OCI-LY7 (cell line): Measurements from ENCODE around the gene RPLP2. TPM values are rescaled to one million over a fixed set of nuclear protein-coding genes. Genes with fewer than 3 reads are reported as not detected.

Experiments
- BruUV-seq: library from RNA; stranded (reverse); fragments of 400-500 nt; replicated peaks from 2 replicates; lab custom pipeline; 2021; lab: Mats Ljungman, UMichigan
- CTCF ChIA-PET: fragments of 300-600 bp; sonication (Branson Sonifier 250); formaldehyde crosslinking; loops from one replicate; lab custom pipeline; 2022; ENCODE audit warnings: antibody characterized with exemption; ENCODE audit not compliant: unreplicated experiment; lab: Charles Lee
- POLR2A ChIA-PET: fragments of 300-600 bp; sonication (Branson Sonifier 250); formaldehyde crosslinking; loops from one replicate; lab custom pipeline; 2022; ENCODE audit warnings: antibody characterized with exemption; lab: Charles Lee
- DNase-seq: peaks from one replicate; pipeline ENCODE4 v3.0.0-alpha.2; 2015; ENCODE audit warnings: low spot score
- H2AFZ ChIP-seq: fragments of 200-600 bp; sonication (generic), shearing (Covaris generic); 2 replicates; pipeline ENCODE4 v1.6.1; 2014; ENCODE audit warnings: mild to moderate bottlenecking, antibody characterized with exemption, low read length, moderate library complexity
- H3K27ac ChIP-seq: fragments of 200-600 bp; sonication (generic); 2 replicates; pipeline ENCODE4 v1.5.1; 2014; ENCODE audit warnings: mixed run types, low read depth, mild to moderate bottlenecking, moderate library complexity, low read length, inconsistent platforms; ENCODE audit not compliant: poor library complexity, severe bottlenecking
- H3K36me3 ChIP-seq: fragments of 200-600 bp; sonication (generic); 2 replicates; pipeline ENCODE4 v1.6.1; 2014; ENCODE audit warnings: mild to moderate bottlenecking, antibody characterized with exemption, low read length, moderate library complexity, mixed read lengths; ENCODE audit not compliant: insufficient read depth
- H3K4me1 ChIP-seq: fragments of 200-600 bp; sonication (generic); 2 replicates; pipeline ENCODE4 v1.5.1; 2014; ENCODE audit warnings: mild to moderate bottlenecking, low read length; ENCODE audit not compliant: insufficient read depth, poor library complexity, severe bottlenecking
- H3K4me2 ChIP-seq: fragments of 200-600 bp; sonication (generic); 2 replicates; pipeline ENCODE4 v1.6.1; 2014; ENCODE audit warnings: mild to moderate bottlenecking, low read length
- H3K4me3 ChIP-seq: fragments of 200-600 bp; sonication (generic); 2 replicates; pipeline ENCODE4 v1.5.1; 2014; ENCODE audit warnings: mild to moderate bottlenecking, low read depth, low read length; ENCODE audit not compliant: poor library complexity, severe bottlenecking
- H3K79me2 ChIP-seq: fragments of 200-600 bp; sonication (generic); 2 replicates; pipeline ENCODE4 v1.6.1; 2016; ENCODE audit warnings: low read depth, mild to moderate bottlenecking, low read length, moderate library complexity, mixed read lengths; ENCODE audit not compliant: insufficient read depth
- H3K9me2 ChIP-seq: fragments of 200-600 bp; sonication (generic); 2 replicates; pipeline ENCODE4 v1.6.1; 2016; ENCODE audit warnings: mild to moderate bottlenecking, low read length, mixed read lengths; ENCODE audit not compliant: insufficient read depth
- H3K9me3 ChIP-seq: fragments of 200-600 bp; sonication (generic); 2 replicates; pipeline ENCODE4 v1.6.1; 2014; ENCODE audit warnings: mild to moderate bottlenecking, mixed run types, low read length, mixed read lengths
- H4K20me1 ChIP-seq: fragments of 200-600 bp; sonication (generic); 2 replicates; pipeline ENCODE4 v1.6.1; 2014; ENCODE audit warnings: mild to moderate bottlenecking, antibody characterized with exemption, low read length, moderate library complexity, mixed read lengths; ENCODE audit not compliant: insufficient read depth
- CTCF ChIP-seq: fragments of 200-600 bp; sonication (generic); conservative IDR thresholded peaks from 2 replicates; pipeline ENCODE4 v1.5.1; 2014; ENCODE audit warnings: mild to moderate bottlenecking, antibody characterized with exemption, low read length, moderate library complexity, mixed read lengths
- EZH2phosphoT487 ChIP-seq: fragments of 200-600 bp; sonication (generic); IDR thresholded peaks from 2 replicates; pipeline ENCODE4 v1.6.1; 2018; ENCODE audit warnings: low read depth, borderline replicate concordance, mild to moderate bottlenecking, mixed run types, antibody characterized with exemption, low read length, moderate library complexity, mixed read lengths
- intact Hi-C: fragments of 100-400 bp; cut with micrococcal nuclease; formaldehyde crosslinking; loops from one replicate; pipeline ENCODE4 v1.10.0; 2022; ENCODE audit not compliant: unreplicated experiment
- total RNA-seq, 2 experiments: library from RNA; depleted of rRNA in 1 of 2; stranded (reverse); fragments of >200 nt in 1 of 2; shearing (Covaris generic) in 1 of 2; gene quantifications; 2 replicates each; pipeline ENCODE4 v1.2.3, GENCODE V29; 2014 to 2022

The RPLP2 gene
- total RNA-seq, 2 experiments from 2014 or later: 1,564 to 3,147 TPM

- Histone ChIP-seq H3K27ac (peak within 1 kb of the TSS; percentile 75), H3K36me3 (peaks cover 39% of the 10 kb centered on the region; the same call in 1 of the 2 replicates), H3K79me2 (peaks cover 8% of the 10 kb centered on the region; the same call in 1 of the 2 replicates), H3K4me3 (peak within 1 kb of the TSS; percentile 93), H3K4me1 (peaks cover 20% of the 10 kb centered on the region), H3K4me2 (peak within 1 kb of the TSS; percentile 98), H3K9me3 (no peaks in the 10 kb centered on the region), H3K9me2 (no peaks in the 10 kb centered on the region), H2AFZ (peak within 1 kb of the TSS; percentile 51; the same call in 1 of the 2 replicates), H4K20me1 (no peaks in the 10 kb centered on the region)
- peak; percentile 88 for DNase-seq
- TF ChIP-seq EZH2phosphoT487: no peak
- peak; percentile 73 for TF ChIP-seq CTCF
- no TSS peak for BruUV-seq
- POLR2A ChIA-PET: no interaction called here
- intact Hi-C loops: loop anchor here (5.0 kb wide), 2 partner anchors 51 to 231 kb away; partner anchors contain the start of gene TALDO1
- CTCF ChIA-PET: no interaction called here
These were observed 11.6 kb upstream of the RPLP2 start, which contains the start of gene SLC25A22 for GRCh38 chr11:798093-798713. Gene SLC25A22, minus strand, starts transcription at chr11:798281. Its CDS starts 3,275 bp downstream, at chr11:795006.

- H2AFZ ChIP-seq: no peak overlapping the region
- no peaks in the 10 kb centered on the region for H3K9me3 ChIP-seq
- ChIA-PET CTCF (no interaction called here), POLR2A (interaction anchor here (0.6 kb wide), 1 partner anchor 10 kb away, joined by 6 read pairs; no protein-coding TSS in a partner anchor)
- BruUV-seq: no TSS peak
- no peaks in the 10 kb centered on the region for H3K9me2 ChIP-seq
- H3K4me1 ChIP-seq: peaks cover 32% of the 10 kb centered on the region
- no peak for DNase-seq
- no peak overlapping the region for H3K4me2 ChIP-seq
- no peak overlapping the region for H3K4me3 ChIP-seq
- intact Hi-C loops: loop anchor here (5.0 kb wide), 2 partner anchors 52 to 232 kb away; partner anchors contain the start of gene TALDO1
- H3K36me3 ChIP-seq: peaks cover 31% of the 10 kb centered on the region; the same call in 1 of the 2 replicates
- peaks cover 8% of the 10 kb centered on the region; the same call in 1 of the 2 replicates for H3K79me2 ChIP-seq
- no peak overlapping the region for H3K27ac ChIP-seq
- H4K20me1 ChIP-seq: no peaks in the 10 kb centered on the region
- TF ChIP-seq CTCF: no peak
- TF ChIP-seq EZH2phosphoT487: no peak
These were observed 10.0 kb upstream of the RPLP2 start for GRCh38 chr11:799641-800316.
